K562 (cell line): ENCODE data around the gene GLB1L. TPM values are rescaled to one million over a fixed set of nuclear protein-coding genes. Genes with fewer than 3 reads are reported as not detected.
"Not testable (repeated sequence)": the region's sequence is repeated elsewhere in the genome, so short reads cannot be mapped to it uniquely, and the experiment has no call there.

Experiments
- ATAC-seq: fragments of 200-7000 bp; cut with Tn5 transposase; 3 replicates; pipeline ENCODE4 v1.9.1; 2020; ENCODE audit warnings: moderate library complexity
- BruUV-seq: library from RNA; stranded (reverse); fragments of 400-500 nt; replicated peaks from 2 replicates; lab custom pipeline; 2021; lab: Mats Ljungman, UMichigan
- CTCF ChIA-PET: fragments of 300-600 bp; formaldehyde crosslinking; extraction: SDS; loops from one replicate; lab custom pipeline; 2021; ENCODE audit warnings: low intra/inter-chr PET ratio; lab: Yijun Ruan, JAX
- POLR2A ChIA-PET: fragments of 300-600, 350-650 bp; sonication (Branson Sonifier 250); formaldehyde crosslinking; extraction: SDS; loops from one replicate; lab custom pipeline; 2021; ENCODE audit warnings: antibody characterized with exemption, inconsistent platforms; lab: Yijun Ruan, JAX
- DNase-seq, 4 experiments: peaks; one replicate each; pipeline versions ENCODE4 v3.0.0 to v3.0.0-alpha.2; 2011 to 2018; ENCODE audit warnings: low spot score in 3 of 4, mixed read lengths in 3 of 4; ENCODE audit errors: extremely low read depth in 1 of 4
- FAIRE-seq: peaks from 2 replicates; lab custom pipeline; 2011; peaks lifted over from hg19 to GRCh38; lab: Jason Lieb, UNC
- H2AFZ ChIP-seq: 2 replicates; pipeline ENCODE4 v1.6.0; 2011; ENCODE audit warnings: low read depth, low read length, control low read depth, inconsistent platforms
- H3K27ac ChIP-seq: fragments of 200-600 bp; 3 replicates; pipeline ENCODE4 v1.8.0; 2011; ENCODE audit warnings: low read depth, mild to moderate bottlenecking, control low read depth, inconsistent platforms, low read length, moderate library complexity, mixed read lengths; ENCODE audit errors: extremely low read depth
- H3K27me3 ChIP-seq, 2 experiments: fragments of 300-600 bp in 1 of 2; 2 replicates in 1 of 2; 3 replicates in 1 of 2; pipeline versions ENCODE4 v1.6.0 to v1.8.0; 2011; ENCODE audit warnings: inconsistent platforms in 2 of 2, low read length in 2 of 2, mild to moderate bottlenecking in 1 of 2, mixed read lengths in 1 of 2, moderate library complexity in 1 of 2; ENCODE audit not compliant: control insufficient read depth in 2 of 2, insufficient read depth in 2 of 2
- H3K36me3 ChIP-seq: fragments of 300-600 bp; 3 replicates; pipeline ENCODE4 v1.8.0; 2011; ENCODE audit warnings: mild to moderate bottlenecking, low read length, inconsistent platforms; ENCODE audit not compliant: control insufficient read depth, insufficient read depth
- H3K4me1 ChIP-seq, 2 experiments: fragments of 200-600 bp in 1 of 2; replicated peaks in 1 of 2; 2 replicates in 1 of 2; 3 replicates in 1 of 2; pipeline versions ENCODE4 v1.5.1 to v1.8.0; 2011; ENCODE audit warnings: inconsistent platforms in 2 of 2, low read length in 2 of 2, mild to moderate bottlenecking in 1 of 2, mixed read lengths in 1 of 2, moderate library complexity in 1 of 2; ENCODE audit not compliant: control insufficient read depth in 2 of 2, insufficient read depth in 2 of 2
- H3K4me2 ChIP-seq: 2 replicates; pipeline ENCODE4 v1.6.1; 2011; ENCODE audit warnings: low read length, control low read depth, inconsistent platforms, mixed read lengths; ENCODE audit not compliant: insufficient read depth
- H3K4me3 ChIP-seq: fragments of 200-600 bp; sonication (generic), shearing (Covaris generic); 2 replicates; pipeline ENCODE4 v1.5.1; 2016; ENCODE audit warnings: control low read depth, inconsistent platforms
- H3K79me2 ChIP-seq: fragments of 200-600 bp; 3 replicates; pipeline ENCODE4 v1.8.0; 2011; ENCODE audit warnings: low read length, inconsistent platforms; ENCODE audit not compliant: control insufficient read depth, insufficient read depth
- H3K9ac ChIP-seq, 2 experiments: 2 replicates each; pipeline versions ENCODE4 v1.6.0 to v1.6.1; 2011; ENCODE audit warnings: low read depth in 2 of 2, low read length in 2 of 2, control low read depth in 1 of 2, inconsistent platforms in 1 of 2, mild to moderate bottlenecking in 1 of 2, mixed read lengths in 1 of 2; ENCODE audit not compliant: insufficient read depth in 1 of 2
- H3K9me1 ChIP-seq: one replicate; pipeline ENCODE4 v1.6.0; 2011; ENCODE audit warnings: inconsistent platforms, mild to moderate bottlenecking, low read length, moderate library complexity; ENCODE audit not compliant: control insufficient read depth, insufficient read depth
- H3K9me3 ChIP-seq: replicated peaks from 2 replicates; pipeline ENCODE4 v1.5.1; 2011; ENCODE audit warnings: low read depth, low read length, inconsistent platforms; ENCODE audit not compliant: control insufficient read depth, insufficient read depth
- H4K20me1 ChIP-seq: replicated peaks from 2 replicates; pipeline ENCODE4 v1.6.1; 2011; ENCODE audit warnings: low read length, inconsistent platforms, mixed read lengths; ENCODE audit not compliant: control insufficient read depth, insufficient read depth
- ZBTB40 ChIP-seq, 2 experiments: fragments of 450-650 bp in 1 of 2; sonication (generic) in 1 of 2; formaldehyde crosslinking in 1 of 2; IDR thresholded peaks; 2 replicates each; pipeline versions ENCODE4 v1.7.1 to v1.9.0; 2016 to 2022; ENCODE audit warnings: inconsistent platforms in 1 of 2, mild to moderate bottlenecking in 1 of 2, missing genetic modification reagents in 1 of 2
- WGBS: fragments of 100-300 bp; shearing (Covaris generic); methylation state at CpG from one replicate; pipeline ENCODE4 v1.1.6; 2016; ENCODE audit warnings: low coverage, mixed read lengths; ENCODE audit not compliant: insufficient coverage; ENCODE audit errors: missing lambda C conversion rate; 5-methylcytosine and 5-hydroxymethylcytosine counted together
- in situ Hi-C: fragments of 300-500 bp; cut with MboI; formaldehyde crosslinking; loops from 4 replicates; pipeline ENCODE4 v1.15.0; 2018; ENCODE audit warnings: inconsistent platforms, mixed read lengths
- intact Hi-C: fragments of 100-400 bp; cut with micrococcal nuclease; formaldehyde crosslinking; loops from 2 replicates; pipeline ENCODE4 v1.14.2; 2022
- polyA plus RNA-seq, 8 experiments: library from polyadenylated mRNA; depleted of rRNA in 4 of 8; stranded (reverse) in 5 of 8; unstranded in 3 of 8; fragments of >200 nt; fragmentation: Nextera tagmentation in 2 of 8; fragmentation: Illumina TruSeq in 1 of 8; extraction: Ambion mirVana in 2 of 8; extraction: Trizol in 1 of 8; gene quantifications; 2 replicates each; pipeline versions ENCODE4 v1.2.1 to v1.2.3, GENCODE V29; 2011 to 2014; ENCODE audit warnings: inconsistent platforms in 1 of 8, missing spikeins in 1 of 8
- total RNA-seq, 7 experiments: library from RNA; depleted of rRNA in 6 of 7; stranded (reverse); fragments of >200 nt in 6 of 7; fragmentation: Illumina TruSeq in 2 of 7; extraction: Trizol in 2 of 7; gene quantifications; 2 replicates each; pipeline versions ENCODE4 v1.2.1 to v1.2.3, GENCODE V29; 2011 to 2021; ENCODE audit warnings: low replicate concordance in 1 of 7

GLB1L gene
- total and polyA plus RNA-seq, 9 of the 15 experiments (the other 6 are each of a cell fraction or from before 2014, with no cell fraction given), result 0.42 to 2.9 (median 2.5) TPM

DNA sequence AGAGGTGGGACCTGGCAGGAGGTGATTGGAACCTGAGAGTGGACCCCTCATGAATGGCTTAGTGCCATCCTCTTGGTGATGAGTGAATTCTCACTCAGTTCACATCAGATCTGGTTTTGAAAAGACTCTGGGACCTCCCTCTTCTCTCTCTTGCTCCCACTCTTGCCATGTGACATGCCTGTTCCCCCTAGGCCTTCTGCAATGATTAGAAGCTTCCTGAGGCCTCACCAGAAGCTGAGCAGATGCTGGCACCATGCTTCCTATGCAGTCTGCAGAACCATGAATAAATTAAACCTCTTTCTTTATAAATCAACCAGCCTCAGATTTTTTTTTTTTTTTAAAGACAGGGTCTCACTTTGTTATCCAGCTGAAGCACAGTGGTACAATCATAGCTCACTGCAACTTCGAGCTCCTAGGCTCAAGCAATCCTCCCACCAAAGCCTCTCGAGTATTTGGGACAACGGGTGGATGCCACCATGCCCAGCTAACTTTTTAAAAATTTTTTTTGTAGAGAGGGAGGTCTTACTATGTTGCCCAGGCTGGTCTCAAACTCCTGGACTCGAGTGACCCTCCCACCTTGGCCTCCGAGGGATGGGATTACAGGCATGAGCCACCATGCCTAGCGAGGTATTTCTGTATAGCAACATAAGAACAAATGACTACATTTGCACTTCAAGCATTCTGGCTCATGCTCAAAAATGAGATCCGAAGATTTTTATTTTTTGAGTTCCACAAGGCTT, 40.6 kb downstream of the GLB1L start (continued):
- no peak for TF ChIP-seq ZBTB40 (IDR thresholded peaks at IDR 0.05)
- no peak for TF ChIP-seq ZBTB40 (CRISPR knock-in tag; IDR thresholded peaks at IDR 0.05)

DNA sequence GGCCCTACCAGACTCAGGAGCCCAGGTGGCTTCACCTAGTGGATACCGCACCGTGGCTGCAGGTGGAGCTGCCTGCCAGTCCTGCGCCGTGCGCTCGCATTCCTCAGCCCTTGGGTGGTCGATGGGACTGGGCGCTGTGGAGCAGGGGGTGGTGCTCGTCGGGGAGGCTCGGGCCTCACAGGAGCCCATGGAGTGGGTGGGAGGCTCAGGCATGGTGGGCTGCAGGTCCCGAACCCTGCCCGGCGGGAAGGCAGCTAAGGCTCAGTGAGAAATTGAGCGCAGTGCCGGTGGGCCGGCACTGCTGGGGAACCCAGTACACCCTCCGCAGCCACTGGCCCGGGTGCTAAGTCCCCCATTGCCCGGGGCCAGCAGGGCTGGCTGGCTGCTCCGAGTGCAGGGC, 43.9 kb downstream of the GLB1L start:
- H3K4me2 ChIP-seq, H3K9me1 ChIP-seq, POLR2A ChIA-PET, H3K79me2 ChIP-seq, H3K36me3 ChIP-seq, ATAC-seq, H3K9ac ChIP-seq, H4K20me1 ChIP-seq, H3K27ac ChIP-seq, H3K9me3 ChIP-seq, H3K4me1 ChIP-seq, in situ Hi-C loops, H3K4me3 ChIP-seq, intact Hi-C loops, H3K27me3 ChIP-seq, DNase-seq, H2AFZ ChIP-seq, CTCF ChIA-PET, BruUV-seq, FAIRE-seq: not testable (repeated sequence)
- WGBS, result 89% methylated on average over 6 of the region's 21 CpGs
